Activated naive CD4-positive, alpha-beta T cell treated with anti-CD3 and anti-CD28 coated beads, Interleukin-2, amount 50 U/mL, for 16 hours (primary cell): ENCODE results near the gene LIME1.
A peak's percentile ranks its signal among the peaks of the same experiment; 100 is the strongest.

ENCODE experiments used
- DNase-seq: peaks from one replicate; pipeline ENCODE4 v3.0.0-alpha.2; 2020

Gene LIME1

GRCh38 chr20:63735859-63736718 is at the start of gene LIME1:
LIME1 (plus strand) TSS chr20:63736664; CDS start chr20:63737550, 886 bp downstream.
- DNase-seq = peak; percentile 66

GRCh38 chr20:63687419-63688178 is 48.9 kb upstream of the LIME1 start:
- no peak for DNase-seq

- DNase-seq = no peak
Observed at GRCh38 chr20:63688228-63689045, 48.0 kb upstream of the LIME1 start.

GRCh38 chr20:63689046-63690002 is 47.1 kb upstream of the LIME1 start:
- DNase-seq = no peak

- DNase-seq = no peak
Observed at GRCh38 chr20:63690003-63690897, 46.2 kb upstream of the LIME1 start.

- peak; percentile 10 for DNase-seq
Observed at GRCh38 chr20:63690898-63691710, 45.4 kb upstream of the LIME1 start.

GRCh38 chr20:63691711-63692435 is 44.6 kb upstream of the LIME1 start:
- no peak for DNase-seq

- no peak for DNase-seq
Observed at GRCh38 chr20:63692436-63693082, 43.9 kb upstream of the LIME1 start.

- no peak for DNase-seq
Observed at GRCh38 chr20:63693083-63693732, 43.3 kb upstream of the LIME1 start.

GRCh38 chr20:63693733-63694583 is 42.5 kb upstream of the LIME1 start:
- no peak for DNase-seq

- no peak for DNase-seq
Observed at GRCh38 chr20:63694584-63695423, 41.7 kb upstream of the LIME1 start.

GRCh38 chr20:63695424-63696305 is 40.8 kb upstream of the LIME1 start:
- peak; percentile 13 for DNase-seq

- peak; percentile 35 for DNase-seq
Observed at GRCh38 chr20:63696306-63696627, 40.2 kb upstream of the LIME1 start.

- DNase-seq = peak; percentile 44
Observed at GRCh38 chr20:63696628-63697356, 39.7 kb upstream of the LIME1 start, which contains the start of gene TNFRSF6B. TNFRSF6B (plus strand) TSS chr20:63696652; CDS start chr20:63696768, 116 bp downstream.
